Liver (tissue), 9 donors: ENCODE results near the gene ENTHD1. TPM values are rescaled to one million over a fixed set of nuclear protein-coding genes. Genes with fewer than 3 reads are reported as not detected.

Source experiments
- DNase-seq: peaks from one replicate; pipeline ENCODE4 v3.0.0-alpha.2; 2017; ENCODE audit warnings: low spot score
- H3K27ac ChIP-seq, 2 donors: one replicate each; pipeline ENCODE4 v1.7.0; 2013; ENCODE audit warnings: inconsistent platforms in 2 of 2, low read length in 2 of 2, control low read depth in 1 of 2, low read depth in 1 of 2, mild to moderate bottlenecking in 1 of 2
- H3K27me3 ChIP-seq, 4 donors: one replicate each; pipeline versions ENCODE4 v1.6.1 to v1.7.0; 2013; ENCODE audit warnings: low read length in 3 of 4, inconsistent platforms in 1 of 4, mild to moderate bottlenecking in 1 of 4, moderate library complexity in 1 of 4; ENCODE audit not compliant: control insufficient read depth in 4 of 4, insufficient read depth in 4 of 4
- H3K36me3 ChIP-seq, 4 donors: one replicate each; pipeline versions ENCODE4 v1.6.1 to v1.7.0; 2013; ENCODE audit warnings: low read length in 3 of 4, mild to moderate bottlenecking in 3 of 4, low read depth in 1 of 4, moderate library complexity in 1 of 4; ENCODE audit not compliant: control insufficient read depth in 4 of 4, insufficient read depth in 3 of 4
- H3K4me1 ChIP-seq, 4 donors: one replicate each; pipeline versions ENCODE4 v1.6.1 to v1.7.0; 2013; ENCODE audit warnings: low read length in 3 of 4, mild to moderate bottlenecking in 3 of 4, moderate library complexity in 1 of 4; ENCODE audit not compliant: control insufficient read depth in 4 of 4, insufficient read depth in 4 of 4
- H3K4me3 ChIP-seq, 3 donors: one replicate each; pipeline versions ENCODE4 v1.6.1 to v1.7.0; 2013; ENCODE audit warnings: low read length in 3 of 3, control low read depth in 1 of 3, low read depth in 1 of 3, mild to moderate bottlenecking in 1 of 3
- H3K9ac ChIP-seq, 2 donors: one replicate each; pipeline ENCODE4 v1.7.0; 2013; ENCODE audit warnings: low read length in 2 of 2, mild to moderate bottlenecking in 2 of 2, moderate library complexity in 2 of 2, control low read depth in 1 of 2, low read depth in 1 of 2
- H3K9me3 ChIP-seq, 4 donors: one replicate each; pipeline versions ENCODE4 v1.6.1 to v1.7.0; 2013; ENCODE audit warnings: low read length in 3 of 4; ENCODE audit not compliant: control insufficient read depth in 4 of 4
- CTCF ChIP-seq: fragments of 150-350 bp; IDR thresholded peaks from 2 replicates; pipeline ENCODE4 v1.5.1; 2017; ENCODE audit warnings: improper control_type of control experiment, low read depth, low read length; ENCODE audit not compliant: missing input control
- EGR1 ChIP-seq, 2 donors: IDR thresholded peaks; 2 replicates each; pipeline ENCODE4 v1.6.1; 2016 to 2018; ENCODE audit warnings: antibody characterized with exemption in 2 of 2, low read depth in 2 of 2
- FOXA1 ChIP-seq: IDR thresholded peaks from 2 replicates; pipeline ENCODE4 v1.6.1; 2016; ENCODE audit warnings: antibody characterized with exemption
- FOXA2 ChIP-seq: IDR thresholded peaks from 2 replicates; pipeline ENCODE4 v1.6.1; 2016; ENCODE audit warnings: antibody characterized with exemption
- HNF4A ChIP-seq, 2 donors: conservative IDR thresholded peaks; 2 replicates each; pipeline ENCODE4 v1.6.1; 2016; ENCODE audit warnings: antibody characterized with exemption in 2 of 2, mild to moderate bottlenecking in 2 of 2
- HNF4G ChIP-seq: IDR thresholded peaks from 2 replicates; pipeline ENCODE4 v1.6.1; 2016; ENCODE audit warnings: antibody characterized with exemption
- JUND ChIP-seq, 2 donors: IDR thresholded peaks; 2 replicates each; pipeline ENCODE4 v1.6.1; 2016; ENCODE audit warnings: antibody characterized with exemption in 2 of 2
- MAX ChIP-seq: IDR thresholded peaks from 2 replicates; pipeline ENCODE4 v1.6.1; 2016; ENCODE audit warnings: antibody characterized with exemption
- NR2F2 ChIP-seq: IDR thresholded peaks from 2 replicates; pipeline ENCODE4 v1.6.1; 2016; ENCODE audit warnings: antibody characterized with exemption
- RAD21 ChIP-seq, 2 donors: IDR thresholded peaks; 2 replicates each; pipeline ENCODE4 v1.6.1; 2016; ENCODE audit warnings: antibody characterized with exemption in 2 of 2, mild to moderate bottlenecking in 2 of 2
- RXRA ChIP-seq, 2 donors: IDR thresholded peaks; 2 replicates each; pipeline ENCODE4 v1.6.1; 2017 to 2018; ENCODE audit warnings: antibody characterized with exemption in 2 of 2, mild to moderate bottlenecking in 1 of 2
- SP1 ChIP-seq: IDR thresholded peaks from 2 replicates; pipeline ENCODE4 v1.6.1; 2018; ENCODE audit warnings: antibody characterized with exemption, mild to moderate bottlenecking
- TAF1 ChIP-seq: conservative IDR thresholded peaks from 2 replicates; pipeline ENCODE4 v1.6.1; 2016; ENCODE audit warnings: antibody characterized with exemption, mild to moderate bottlenecking
- YY1 ChIP-seq: IDR thresholded peaks from 2 replicates; pipeline ENCODE4 v1.6.1; 2016; ENCODE audit warnings: antibody characterized with exemption, mild to moderate bottlenecking
- WGBS: extraction: QIAGEN DNeasy Blood & Tissue Kit; methylation state at CpG from one replicate; pipeline ENCODE4 v1.1.7; 2013; 5-methylcytosine and 5-hydroxymethylcytosine counted together
- polyA plus RNA-seq, 2 donors: library from polyadenylated mRNA; stranded (reverse) in 1 of 2; unstranded in 1 of 2; fragments of 200-250 nt in 1 of 2; fragments of >200 nt in 1 of 2; fragmentation: Nextera tagmentation in 1 of 2; extraction: Ambion mirVana in 1 of 2; gene quantifications; one replicate each; pipeline versions ENCODE4 v1.2.1 to v1.2.3, GENCODE V29; 2013 to 2015
- total RNA-seq, 2 donors: library from RNA; depleted of rRNA; stranded (reverse); fragments of >200 nt; gene quantifications; one replicate each; pipeline ENCODE4 v1.2.3, GENCODE V29; 2014
- TF ChIP-seq, protein P1 (sequence below): IDR thresholded peaks from 2 replicates; pipeline ENCODE4 v1.6.1; 2016; ENCODE audit warnings: antibody characterized with exemption
- TF ChIP-seq, protein P2 (sequence below): IDR thresholded peaks from 2 replicates; pipeline ENCODE4 v1.6.1; 2016; ENCODE audit warnings: antibody characterized with exemption
- TF ChIP-seq, protein P3 (sequence below): IDR thresholded peaks from 2 replicates; pipeline ENCODE4 v1.6.1; 2016; ENCODE audit warnings: antibody characterized with exemption, mild to moderate bottlenecking
- donor health status: healthy.
- donor health status: healthy.
- donor health status: healthy.
- donor health status: healthy.
- donor health status: healthy.

Gene ENTHD1
- total and polyA plus RNA-seq, 4 donors = not detected

DNA sequence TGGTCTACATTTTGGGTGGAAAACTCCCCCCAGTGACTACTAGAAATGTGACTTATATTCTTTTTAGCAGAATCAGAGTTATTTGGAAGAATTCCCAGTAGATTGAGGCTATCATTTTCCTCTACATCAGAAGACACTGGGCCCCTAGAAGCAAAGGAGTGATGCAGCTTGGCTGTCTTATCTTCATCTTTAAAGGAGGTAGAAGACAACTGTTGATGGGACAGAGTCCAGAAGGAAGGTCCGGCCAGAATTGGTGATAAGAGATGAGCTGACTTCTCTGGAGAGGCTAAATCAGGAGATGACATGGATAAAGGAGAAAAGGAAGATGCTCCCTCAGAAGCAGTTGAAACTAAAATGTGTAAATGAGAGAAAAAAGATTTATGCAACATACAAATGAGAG, 149.6 kb downstream of the ENTHD1 start:
- Histone ChIP-seq H3K27me3 (peaks cover 0 to 8% (median 2%) of the 10 kb centered on the region in 4 donors), H3K27ac (no peak overlapping the region), H3K4me1 (no peaks in the 10 kb centered on the region), H3K36me3 (no peaks in the 10 kb centered on the region), H3K9me3 (peaks cover 0 to 3% (median 0%) of the 10 kb centered on the region in 4 donors), H3K9ac (no peak overlapping the region), H3K4me3 (no peak overlapping the region)
- WGBS = 35% methylated on average over 1 of the region's 1 CpG
- DNase-seq = no peak
- TF ChIP-seq SP1 = no peak
- TF ChIP-seq HNF4A (conservative IDR thresholded peaks at IDR 0.05) = no peak
- no peak for TF ChIP-seq EGR1 (IDR thresholded peaks at IDR 0.05; ENCODE audit: low read depth in 2 of 2)
- TF ChIP-seq JUND (IDR thresholded peaks at IDR 0.05) = no peak
- TF ChIP-seq NR2F2 = no peak
- TF ChIP-seq HNF4G = no peak
- TF ChIP-seq, protein P1, sequence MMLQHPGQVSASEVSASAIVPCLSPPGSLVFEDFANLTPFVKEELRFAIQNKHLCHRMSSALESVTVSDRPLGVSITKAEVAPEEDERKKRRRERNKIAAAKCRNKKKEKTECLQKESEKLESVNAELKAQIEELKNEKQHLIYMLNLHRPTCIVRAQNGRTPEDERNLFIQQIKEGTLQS = no peak
- TF ChIP-seq, protein P2, sequence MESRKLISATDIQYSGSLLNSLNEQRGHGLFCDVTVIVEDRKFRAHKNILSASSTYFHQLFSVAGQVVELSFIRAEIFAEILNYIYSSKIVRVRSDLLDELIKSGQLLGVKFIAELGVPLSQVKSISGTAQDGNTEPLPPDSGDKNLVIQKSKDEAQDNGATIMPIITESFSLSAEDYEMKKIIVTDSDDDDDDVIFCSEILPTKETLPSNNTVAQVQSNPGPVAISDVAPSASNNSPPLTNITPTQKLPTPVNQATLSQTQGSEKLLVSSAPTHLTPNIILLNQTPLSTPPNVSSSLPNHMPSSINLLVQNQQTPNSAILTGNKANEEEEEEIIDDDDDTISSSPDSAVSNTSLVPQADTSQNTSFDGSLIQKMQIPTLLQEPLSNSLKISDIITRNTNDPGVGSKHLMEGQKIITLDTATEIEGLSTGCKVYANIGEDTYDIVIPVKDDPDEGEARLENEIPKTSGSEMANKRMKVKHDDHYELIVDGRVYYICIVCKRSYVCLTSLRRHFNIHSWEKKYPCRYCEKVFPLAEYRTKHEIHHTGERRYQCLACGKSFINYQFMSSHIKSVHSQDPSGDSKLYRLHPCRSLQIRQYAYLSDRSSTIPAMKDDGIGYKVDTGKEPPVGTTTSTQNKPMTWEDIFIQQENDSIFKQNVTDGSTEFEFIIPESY = no peak
- no peak for TF ChIP-seq TAF1
- TF ChIP-seq MAX = no peak
- TF ChIP-seq CTCF = no peak
- TF ChIP-seq FOXA1 = no peak

- Histone ChIP-seq H3K4me3 (no peak overlapping the region), H3K9me3 (peaks cover 0 to 4% (median 0%) of the 10 kb centered on the region in 4 donors), H3K27ac (no peak overlapping the region), H3K36me3 (no peaks in the 10 kb centered on the region), H3K27me3 (peaks cover 0 to 9% (median 4%) of the 10 kb centered on the region in 4 donors), H3K4me1 (no peaks in the 10 kb centered on the region), H3K9ac (no peak overlapping the region)
- WGBS = 79% methylated on average over 4 of the region's 4 CpGs
- TF ChIP-seq FOXA2 (no peak), RAD21 (IDR thresholded peaks at IDR 0.05) (no peak), HNF4G (no peak), FOXA1 (no peak), JUND (IDR thresholded peaks at IDR 0.05) (no peak), HNF4A (conservative IDR thresholded peaks at IDR 0.05) (no peak), SP1 (no peak), CTCF (no peak), YY1 (no peak), NR2F2 (no peak), RXRA (IDR thresholded peaks at IDR 0.05) (no peak)
- TF ChIP-seq, protein P3, sequence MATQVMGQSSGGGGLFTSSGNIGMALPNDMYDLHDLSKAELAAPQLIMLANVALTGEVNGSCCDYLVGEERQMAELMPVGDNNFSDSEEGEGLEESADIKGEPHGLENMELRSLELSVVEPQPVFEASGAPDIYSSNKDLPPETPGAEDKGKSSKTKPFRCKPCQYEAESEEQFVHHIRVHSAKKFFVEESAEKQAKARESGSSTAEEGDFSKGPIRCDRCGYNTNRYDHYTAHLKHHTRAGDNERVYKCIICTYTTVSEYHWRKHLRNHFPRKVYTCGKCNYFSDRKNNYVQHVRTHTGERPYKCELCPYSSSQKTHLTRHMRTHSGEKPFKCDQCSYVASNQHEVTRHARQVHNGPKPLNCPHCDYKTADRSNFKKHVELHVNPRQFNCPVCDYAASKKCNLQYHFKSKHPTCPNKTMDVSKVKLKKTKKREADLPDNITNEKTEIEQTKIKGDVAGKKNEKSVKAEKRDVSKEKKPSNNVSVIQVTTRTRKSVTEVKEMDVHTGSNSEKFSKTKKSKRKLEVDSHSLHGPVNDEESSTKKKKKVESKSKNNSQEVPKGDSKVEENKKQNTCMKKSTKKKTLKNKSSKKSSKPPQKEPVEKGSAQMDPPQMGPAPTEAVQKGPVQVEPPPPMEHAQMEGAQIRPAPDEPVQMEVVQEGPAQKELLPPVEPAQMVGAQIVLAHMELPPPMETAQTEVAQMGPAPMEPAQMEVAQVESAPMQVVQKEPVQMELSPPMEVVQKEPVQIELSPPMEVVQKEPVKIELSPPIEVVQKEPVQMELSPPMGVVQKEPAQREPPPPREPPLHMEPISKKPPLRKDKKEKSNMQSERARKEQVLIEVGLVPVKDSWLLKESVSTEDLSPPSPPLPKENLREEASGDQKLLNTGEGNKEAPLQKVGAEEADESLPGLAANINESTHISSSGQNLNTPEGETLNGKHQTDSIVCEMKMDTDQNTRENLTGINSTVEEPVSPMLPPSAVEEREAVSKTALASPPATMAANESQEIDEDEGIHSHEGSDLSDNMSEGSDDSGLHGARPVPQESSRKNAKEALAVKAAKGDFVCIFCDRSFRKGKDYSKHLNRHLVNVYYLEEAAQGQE = no peak
- TF ChIP-seq, protein P2 = no peak
- no peak for DNase-seq
Observed at GRCh38 chr22:39739338-39740027, 154.1 kb downstream of the ENTHD1 start.
